GM12878 (cell line): ENCODE data around the gene VASH2. TPM values are rescaled to one million over a fixed set of nuclear protein-coding genes. Genes with fewer than 3 reads are reported as not detected.

ENCODE experiments used
- ATAC-seq: fragments of 200-7000 bp; cut with Tn5 transposase; 3 replicates; pipeline ENCODE4 v1.9.1; 2020; ENCODE audit warnings: mild to moderate bottlenecking, moderate library complexity
- BruUV-seq: library from RNA; stranded (reverse); fragments of 400-500 nt; replicated peaks from 2 replicates; lab custom pipeline; 2021; lab: Mats Ljungman, UMichigan
- CTCF ChIA-PET: fragments of 300-600 bp; sonication (Branson Sonifier 250); formaldehyde crosslinking; extraction: SDS; loops from one replicate; lab custom pipeline; 2021; ENCODE audit warnings: inconsistent platforms; lab: Yijun Ruan, JAX
- POLR2A ChIA-PET: fragments of 350-600 bp; formaldehyde crosslinking; extraction: SDS; loops from one replicate; lab custom pipeline; 2021; ENCODE audit warnings: inconsistent platforms; lab: Charles Lee
- RAD21 ChIA-PET: fragments of 300-600 bp; sonication (Branson Sonifier 250); formaldehyde crosslinking; loops from one replicate; lab custom pipeline; 2023; ENCODE audit warnings: antibody characterized with exemption; ENCODE audit not compliant: unreplicated experiment; lab: Charles Lee
- SMC1A ChIA-PET: fragments of 300-600 bp; sonication (Branson Sonifier 250); formaldehyde crosslinking; loops from one replicate; lab custom pipeline; 2023; ENCODE audit not compliant: unreplicated experiment, uncharacterized antibody; lab: Charles Lee
- DNase-seq: peaks from one replicate; pipeline ENCODE4 v3.0.0-alpha.2; 2011; ENCODE audit warnings: low read depth, low spot score
- FAIRE-seq: peaks from 3 replicates; lab custom pipeline; 2011; peaks lifted over from hg19 to GRCh38; lab: Jason Lieb, UNC
- H2AFZ ChIP-seq: 2 replicates; pipeline ENCODE4 v1.6.0; 2011; ENCODE audit warnings: low read depth, low read length, control low read depth; ENCODE audit not compliant: control insufficient read depth
- H3K27ac ChIP-seq: 2 replicates; pipeline ENCODE4 v1.5.1; 2011; ENCODE audit warnings: control low read depth; ENCODE audit not compliant: control insufficient read depth, insufficient read depth
- H3K27me3 ChIP-seq, 2 experiments: replicated peaks in 1 of 2; 2 replicates each; pipeline versions ENCODE4 v1.6.0 to v1.6.1; 2011; ENCODE audit warnings: low read length in 1 of 2; ENCODE audit not compliant: control insufficient read depth in 2 of 2, insufficient read depth in 2 of 2
- H3K36me3 ChIP-seq, 2 experiments: 2 replicates each; pipeline ENCODE4 v1.5.1; 2011; ENCODE audit warnings: low read length in 1 of 2; ENCODE audit not compliant: control insufficient read depth in 2 of 2, insufficient read depth in 2 of 2
- H3K4me1 ChIP-seq: 2 replicates; pipeline ENCODE4 v1.6.1; 2011; ENCODE audit warnings: mild to moderate bottlenecking, low read length, moderate library complexity, mixed read lengths; ENCODE audit not compliant: control insufficient read depth, insufficient read depth
- H3K4me2 ChIP-seq: 2 replicates; pipeline ENCODE4 v1.6.0; 2011; ENCODE audit warnings: control low read depth; ENCODE audit not compliant: control insufficient read depth, insufficient read depth
- H3K4me3 ChIP-seq: fragments of 200-600 bp; sonication (generic); 2 replicates; pipeline ENCODE4 v1.5.1; 2016
- H3K79me2 ChIP-seq: 2 replicates; pipeline ENCODE4 v1.6.0; 2011; ENCODE audit warnings: low read length; ENCODE audit not compliant: control insufficient read depth, insufficient read depth
- H3K9ac ChIP-seq: 2 replicates; pipeline ENCODE4 v1.8.0; 2011; ENCODE audit warnings: low read length, control low read depth, mixed read lengths; ENCODE audit not compliant: control insufficient read depth, insufficient read depth
- H3K9me3 ChIP-seq: replicated peaks from 3 replicates; pipeline ENCODE4 v1.5.1; 2011; ENCODE audit warnings: mild to moderate bottlenecking, low read length; ENCODE audit not compliant: control insufficient read depth, insufficient read depth
- H4K20me1 ChIP-seq: 2 replicates; pipeline ENCODE4 v1.6.0; 2011; ENCODE audit not compliant: control insufficient read depth, insufficient read depth
- CTCF ChIP-seq, 3 experiments: IDR thresholded peaks in 2 of 3; conservative IDR thresholded peaks in 1 of 3; 2 replicates each; pipeline ENCODE4 v1.5.1; 2011; ENCODE audit warnings: low read depth in 3 of 3, low read length in 3 of 3, mild to moderate bottlenecking in 3 of 3, control low read depth in 2 of 3, moderate library complexity in 2 of 3, inconsistent platforms in 1 of 3, mixed read lengths in 1 of 3; ENCODE audit not compliant: control insufficient read depth in 2 of 3, insufficient read depth in 1 of 3; ENCODE audit errors: extremely low read depth in 1 of 3
- IRF4 ChIP-seq: IDR thresholded peaks from 2 replicates; pipeline ENCODE4 v1.6.1; 2011; ENCODE audit warnings: low read depth, low read length
- RAD21 ChIP-seq: IDR thresholded peaks from 2 replicates; pipeline ENCODE4 v1.6.1; 2011; ENCODE audit warnings: mild to moderate bottlenecking, low read depth, low read length, moderate library complexity; ENCODE audit not compliant: insufficient read depth
- RUNX3 ChIP-seq: IDR thresholded peaks from 2 replicates; pipeline ENCODE4 v1.6.1; 2012; ENCODE audit warnings: low read length, inconsistent platforms
- SMC3 ChIP-seq: IDR thresholded peaks from 2 replicates; pipeline ENCODE4 v1.6.1; 2011; ENCODE audit warnings: low read length, improper control_type of control experiment, borderline replicate concordance
- TCF12 ChIP-seq: IDR thresholded peaks from 2 replicates; pipeline ENCODE4 v1.6.1; 2011; ENCODE audit warnings: low read depth, mild to moderate bottlenecking, low read length
- ZBTB4 ChIP-seq: fragments of 450-650 bp; formaldehyde crosslinking; IDR thresholded peaks from 2 replicates; pipeline ENCODE4 v1.4.0; 2022; ENCODE audit warnings: mild to moderate bottlenecking, moderate library complexity
- WGBS: methylation state at CpG from one replicate; pipeline ENCODE4 v1.1.6; 2016; ENCODE audit warnings: low lambda C conversion rate; ENCODE audit not compliant: insufficient replicate concordance, insufficient coverage; ENCODE audit errors: missing lambda C conversion rate; 5-methylcytosine and 5-hydroxymethylcytosine counted together
- in situ Hi-C: fragments of 300-500 bp; cut with MboI; formaldehyde crosslinking; loops from 9 replicates; pipeline ENCODE4 v1.14.3; 2018; ENCODE audit warnings: mixed read lengths
- intact Hi-C: fragments of 100-400 bp; cut with micrococcal nuclease; formaldehyde crosslinking; loops from one replicate; pipeline ENCODE4 v1.14.2; 2022; ENCODE audit not compliant: unreplicated experiment
- polyA plus RNA-seq, 11 experiments: library from polyadenylated mRNA; depleted of rRNA in 4 of 11; unstranded in 6 of 11; stranded (reverse) in 5 of 11; fragments of >200 nt; fragmentation: Nextera tagmentation in 4 of 11; fragmentation: Illumina TruSeq in 1 of 11; extraction: Ambion mirVana in 4 of 11; extraction: Trizol in 1 of 11; gene quantifications; 1 replicate in 1 of 11; 2 replicates in 10 of 11; pipeline versions ENCODE4 v1.2.1 to v1.2.3, GENCODE V29; 2011 to 2016; ENCODE audit warnings: inconsistent platforms in 2 of 11, missing spikeins in 2 of 11, low read depth in 1 of 11
- total RNA-seq, 4 experiments: library from RNA; depleted of rRNA in 3 of 4; stranded (reverse); fragments of >200 nt in 3 of 4; fragmentation: Illumina TruSeq in 1 of 4; extraction: Trizol in 1 of 4; gene quantifications; 2 replicates each; pipeline versions ENCODE4 v1.2.1 to v1.2.3, GENCODE V29; 2013 to 2021

Gene VASH2
- total and polyA plus RNA-seq, 10 of the 15 experiments (the other 5 are each of a cell fraction or from before 2014, with no cell fraction given) = 5.4 to 29.7 (median 21.7) TPM

- Histone ChIP-seq H3K9ac (no peak overlapping the region), H2AFZ (no peak overlapping the region), H3K4me2 (no peak overlapping the region), H3K27ac (no peak overlapping the region), H3K9me3 (no peaks in the 10 kb centered on the region), H4K20me1 (no peaks in the 10 kb centered on the region), H3K4me3 (no peak overlapping the region), H3K79me2 (no peaks in the 10 kb centered on the region), H3K4me1 (peaks cover 13% of the 10 kb centered on the region), H3K36me3 (no peaks in the 10 kb centered on the region), H3K27me3 (no peaks in the 10 kb centered on the region)
- ChIA-PET RAD21 (interaction anchor here (0.5 to 0.7 kb wide), 2 partner anchors 58 to 92 kb away, joined by 3 read pairs; no protein-coding TSS in a partner anchor), SMC1A (interaction anchor here (0.7 to 1.9 kb wide), 6 partner anchors 12 to 101 kb away, joined by 3 to 5 read pairs (median 4); no protein-coding TSS in a partner anchor), POLR2A (no interaction called here), CTCF (interaction anchor here (0.5 to 1.3 kb wide), 4 partner anchors 64 to 110 kb away, joined by 3 to 5 read pairs (median 4); no protein-coding TSS in a partner anchor)
- intact Hi-C loops (no loop called here), in situ Hi-C loops (no loop called here)
- 67% methylated on average over 13 of the region's 13 CpGs for WGBS
- no TSS peak for BruUV-seq
- ATAC-seq (peak; percentile 59), FAIRE-seq (no peak), DNase-seq (no peak)
- TF ChIP-seq CTCF (IDR thresholded peaks at IDR 0.05 in 2 of 3, conservative IDR thresholded peaks at IDR 0.05 in 1 of 3; ENCODE audit: control insufficient read depth in 2 of 3, extremely low read depth in 1 of 3, insufficient read depth in 1 of 3, low read depth in 3 of 3, low read length in 3 of 3) = peak; percentile 37 to 40 (median 38); a peak in 5 of 6 replicates
- peak; percentile 32; the same call in 1 of the 2 replicates for TF ChIP-seq RUNX3
- no peak for TF ChIP-seq IRF4
- peak; percentile 73 for TF ChIP-seq RAD21
- TF ChIP-seq ZBTB4 (CRISPR knock-in tag) = no peak
- TF ChIP-seq SMC3 = peak; percentile 24; the same call in 1 of the 2 replicates
- no peak for TF ChIP-seq TCF12
These were observed 34.9 kb upstream of the VASH2 start for GRCh38 chr1:212915245-212916091.
